ENCODE data around the gene LRRN3. TPM values are rescaled to one million over a fixed set of nuclear protein-coding genes. Genes with fewer than 3 reads are reported as not detected.
A peak's percentile ranks its signal among the peaks of the same experiment; 100 is the strongest.

The LRRN3 gene
- total RNA-seq, 1 donor, result 5.0 TPM

GRCh38 chr7:111092406-111093236 is 1.7 kb downstream of the LRRN3 start:
- no peak overlapping the region for H3K4me3 ChIP-seq (ENCODE audit: low read depth, low read length)
- DNase-seq (ENCODE audit: low read depth), result no peak
- no peak for TF ChIP-seq CTCF (IDR thresholded peaks at IDR 0.05; ENCODE audit: insufficient read depth, low read length)

DNA sequence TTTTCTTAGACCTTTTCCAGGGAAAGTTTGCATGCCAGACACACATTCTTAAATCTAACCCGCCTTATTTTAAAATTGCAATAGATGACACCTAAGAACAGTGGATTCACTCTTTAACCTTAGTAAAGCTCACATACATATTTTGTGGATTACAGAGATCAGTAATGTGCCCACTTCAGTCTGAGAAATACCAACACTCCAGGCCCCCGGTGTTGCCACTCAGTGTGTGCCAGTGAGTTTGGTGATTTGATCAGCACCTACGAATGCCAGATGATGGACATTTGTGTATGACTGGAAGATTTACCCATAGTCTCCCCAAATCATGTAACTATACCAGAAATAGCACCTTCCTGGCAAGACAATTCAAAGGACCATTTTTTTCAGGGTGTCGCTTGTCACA is 2.6 kb downstream of the LRRN3 start:
- H3K4me3 ChIP-seq (ENCODE audit: low read depth, low read length), result no peak overlapping the region
- DNase-seq (ENCODE audit: low read depth), result no peak
- TF ChIP-seq CTCF (IDR thresholded peaks at IDR 0.05; ENCODE audit: insufficient read depth, low read length), result no peak

- no peak for DNase-seq (ENCODE audit: low read depth)
- no peak overlapping the region for H3K4me3 ChIP-seq (ENCODE audit: low read depth, low read length)
- no peak for TF ChIP-seq CTCF (IDR thresholded peaks at IDR 0.05; ENCODE audit: insufficient read depth, low read length)
Measured at GRCh38 chr7:111094419-111094818, 3.5 kb downstream of the LRRN3 start.

DNA sequence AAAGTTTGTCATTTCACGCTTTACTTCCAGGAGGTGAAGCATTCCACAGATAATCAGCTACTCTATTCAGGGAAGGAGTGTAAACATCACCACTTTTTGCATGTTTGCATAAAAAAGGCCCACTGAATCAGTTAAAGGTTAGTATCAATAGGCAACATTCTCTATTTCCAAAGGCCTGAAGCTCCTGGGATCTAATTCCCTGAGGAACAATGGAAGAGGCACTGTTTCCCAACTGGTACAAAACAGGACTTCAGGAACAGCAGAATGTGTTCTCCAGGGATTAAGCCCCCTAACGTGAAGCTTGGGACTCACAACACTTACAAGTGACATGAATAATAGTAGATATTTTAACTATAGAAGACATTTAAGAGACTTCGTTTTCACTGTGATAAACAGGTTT is 6.1 kb downstream of the LRRN3 start:
- H3K4me3 ChIP-seq (ENCODE audit: low read depth, low read length), result no peak overlapping the region
- DNase-seq (ENCODE audit: low read depth), result no peak
- no peak for TF ChIP-seq CTCF (IDR thresholded peaks at IDR 0.05; ENCODE audit: insufficient read depth, low read length)

GRCh38 chr7:111098011-111098925 is 7.3 kb downstream of the LRRN3 start:
- DNase-seq (ENCODE audit: low read depth), result peak; percentile 32
- H3K4me3 ChIP-seq (ENCODE audit: low read depth, low read length), result no peak overlapping the region
- TF ChIP-seq CTCF (IDR thresholded peaks at IDR 0.05; ENCODE audit: insufficient read depth, low read length), result peak; percentile 46

DNA sequence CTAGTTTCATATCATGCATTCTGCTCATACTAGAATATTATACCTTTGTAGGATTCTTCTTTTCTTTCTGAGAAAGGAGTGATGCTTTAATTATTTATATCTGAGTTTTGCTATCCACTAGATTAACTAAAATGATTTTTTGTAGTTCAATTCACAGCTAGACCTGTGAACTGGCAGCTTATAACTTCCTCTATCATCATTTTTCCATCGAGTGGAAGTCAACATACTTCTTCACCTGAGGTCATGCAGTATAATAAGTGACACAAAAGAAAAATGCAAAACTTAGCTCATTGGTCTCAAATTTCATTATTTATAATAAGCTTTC is 8.0 kb downstream of the LRRN3 start:
- H3K4me3 ChIP-seq (ENCODE audit: low read depth, low read length), result no peak overlapping the region
- no peak for DNase-seq (ENCODE audit: low read depth)
- no peak for TF ChIP-seq CTCF (IDR thresholded peaks at IDR 0.05; ENCODE audit: insufficient read depth, low read length)

Data from fibroblast of the aortic adventitia (primary cell).